Psoas muscle (tissue), 8 donors: ENCODE data around the gene UBE2E1. TPM values are rescaled to one million over a fixed set of nuclear protein-coding genes. Genes with fewer than 3 reads are reported as not detected.

Experiments used
- ATAC-seq, 4 donors: fragments of 200-7000 bp; cut with Tn5 transposase; one replicate each; pipeline ENCODE4 v1.9.1; 2020; ENCODE audit warnings: moderate library complexity in 3 of 4, mild to moderate bottlenecking in 2 of 4
- DNase-seq, 2 donors: peaks; one replicate each; pipeline ENCODE4 v3.0.0-alpha.2; 2020
- H3K27ac ChIP-seq: fragments of 200-600 bp; one replicate; pipeline ENCODE4 v1.8.0; 2022
- H3K27me3 ChIP-seq, 3 donors: fragments of 200-600 bp in 1 of 3; one replicate each; pipeline versions ENCODE4 v1.6.1 to v1.8.0; 2013 to 2022; ENCODE audit warnings: low read length in 2 of 3, mild to moderate bottlenecking in 2 of 3, moderate library complexity in 1 of 3; ENCODE audit not compliant: insufficient read depth in 3 of 3
- H3K36me3 ChIP-seq, 2 donors: fragments of 200-600 bp in 1 of 2; one replicate each; pipeline versions ENCODE4 v1.6.1 to v1.8.0; 2013 to 2022; ENCODE audit warnings: low read depth in 1 of 2, mild to moderate bottlenecking in 1 of 2, moderate library complexity in 1 of 2; ENCODE audit not compliant: insufficient read depth in 1 of 2
- H3K4me1 ChIP-seq: fragments of 200-600 bp; one replicate; pipeline ENCODE4 v1.8.0; 2022
- H3K4me3 ChIP-seq: fragments of 200-600 bp; one replicate; pipeline ENCODE4 v1.8.0; 2022; ENCODE audit warnings: mild to moderate bottlenecking
- H3K9me3 ChIP-seq: fragments of 200-600 bp; one replicate; pipeline ENCODE4 v1.8.0; 2022
- WGBS, 3 donors: extraction: QIAGEN DNeasy Blood & Tissue Kit; methylation state at CpG; one replicate each; pipeline versions ENCODE4 v1.1.6 to v1.1.7; 2013; 5-methylcytosine and 5-hydroxymethylcytosine counted together
- intact Hi-C, 2 donors: fragments of 100-400 bp; cut with DNase I; formaldehyde crosslinking; loops; one replicate each; pipeline versions ENCODE4 v1.11.0 to v1.14.2; 2022
- polyA plus RNA-seq, 3 donors: library from polyadenylated mRNA; stranded (reverse); fragments of 200-250 nt; gene quantifications; one replicate each; pipeline ENCODE4 v1.2.3, GENCODE V29; 2013
- total RNA-seq, 4 donors: library from RNA; stranded (reverse); fragmentation: NEBNext Ultra II Directional in 2 of 4; extraction: Animal tissue kit (Norgen Biotek cat#: 25700) in 2 of 4; gene quantifications; one replicate each; pipeline versions ENCODE4 v1.2.1 to v1.2.4, GENCODE V29; 2021 to 2023
- TF ChIP-seq, protein P1 (sequence below): fragments of 200-600 bp; IDR thresholded peaks from one replicate; pipeline ENCODE4 v1.8.0; 2022; ENCODE audit warnings: antibody characterized with exemption
- donor health status: healthy with polysubstance abuse.
- donor health status: DM: no; HTN: no; CAD: no; lungs with moderate emphysema.
- donor health status: Bipolar disorder and iron deficiency.
- donor health status: healthy.
- donor health status: DM: yes; HTN: yes; CAD: no.
- donor health status: DM: no; HTN: no; CAD: no.
- donor health status: DM: no; HTN: no; CAD: no.
- donor health status: DM: yes; HTN: yes; CAD: no.

Gene UBE2E1
- total and polyA plus RNA-seq, 7 donors = 54.1 to 112 (median 85.9) TPM

GRCh38 chr3:23829242-23829934, 23.6 kb downstream of the UBE2E1 start:
- 71 to 79% (median 76%) methylated on average over 5 of the region's 5 CpGs for whole genome bisulfite sequencing, 3 donors

DNA sequence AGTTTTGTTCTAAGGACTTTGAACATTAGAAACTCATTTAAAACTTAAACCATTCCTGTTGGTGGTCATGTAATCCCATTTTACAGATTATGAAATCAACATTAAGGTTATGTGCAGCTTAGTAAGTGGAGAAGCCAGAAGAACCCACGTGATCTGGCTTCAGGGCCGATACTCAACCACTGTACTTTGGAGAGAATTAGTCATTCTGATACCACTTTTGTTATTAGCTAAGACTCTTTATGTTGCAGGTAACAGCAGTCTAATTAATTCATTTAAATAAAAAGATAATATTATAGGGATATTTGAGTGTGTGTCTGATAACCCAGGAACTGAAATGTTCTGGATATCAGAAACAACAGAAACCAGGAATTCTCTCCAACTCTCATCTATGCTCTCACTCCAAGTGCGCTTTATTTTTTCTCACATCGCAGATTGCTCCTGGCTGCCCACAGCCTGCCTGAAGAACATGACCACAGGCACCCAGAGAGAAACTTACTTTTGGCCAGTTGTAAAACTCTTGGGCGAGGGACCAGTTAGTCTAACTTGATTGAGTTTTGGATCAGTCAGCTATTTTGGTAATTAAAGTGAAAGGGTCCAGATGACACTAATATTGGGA, 25.2 kb downstream of the UBE2E1 start:
- Histone ChIP-seq H3K27me3 (no peaks in the 10 kb centered on the region), H3K36me3 (no peaks in the 10 kb centered on the region), H3K4me3 (no peak overlapping the region), H3K4me1 (peaks cover 62% of the 10 kb centered on the region), H3K9me3 (no peaks in the 10 kb centered on the region), H3K27ac (no peak overlapping the region)
- intact Hi-C loops = loop anchor here in 1 of 2 donors (5.0 kb wide), 1 partner anchor 51 kb away; no protein-coding TSS in a partner anchor
- TF ChIP-seq, protein P1, sequence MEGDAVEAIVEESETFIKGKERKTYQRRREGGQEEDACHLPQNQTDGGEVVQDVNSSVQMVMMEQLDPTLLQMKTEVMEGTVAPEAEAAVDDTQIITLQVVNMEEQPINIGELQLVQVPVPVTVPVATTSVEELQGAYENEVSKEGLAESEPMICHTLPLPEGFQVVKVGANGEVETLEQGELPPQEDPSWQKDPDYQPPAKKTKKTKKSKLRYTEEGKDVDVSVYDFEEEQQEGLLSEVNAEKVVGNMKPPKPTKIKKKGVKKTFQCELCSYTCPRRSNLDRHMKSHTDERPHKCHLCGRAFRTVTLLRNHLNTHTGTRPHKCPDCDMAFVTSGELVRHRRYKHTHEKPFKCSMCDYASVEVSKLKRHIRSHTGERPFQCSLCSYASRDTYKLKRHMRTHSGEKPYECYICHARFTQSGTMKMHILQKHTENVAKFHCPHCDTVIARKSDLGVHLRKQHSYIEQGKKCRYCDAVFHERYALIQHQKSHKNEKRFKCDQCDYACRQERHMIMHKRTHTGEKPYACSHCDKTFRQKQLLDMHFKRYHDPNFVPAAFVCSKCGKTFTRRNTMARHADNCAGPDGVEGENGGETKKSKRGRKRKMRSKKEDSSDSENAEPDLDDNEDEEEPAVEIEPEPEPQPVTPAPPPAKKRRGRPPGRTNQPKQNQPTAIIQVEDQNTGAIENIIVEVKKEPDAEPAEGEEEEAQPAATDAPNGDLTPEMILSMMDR = no peak
- no peak for DNase-seq
- no peak for ATAC-seq
- 70 to 90% (median 74%) methylated on average over 5 of the region's 5 CpGs for WGBS, 3 donors

More at GRCh38 chr3:23829242-23829934, 23.6 kb downstream of the UBE2E1 start:
- peaks cover 55% of the 10 kb centered on the region for H3K4me1 ChIP-seq
- ATAC-seq (no peak), DNase-seq (no peak)
- H3K36me3 ChIP-seq = no peaks in the 10 kb centered on the region
- H3K27me3 ChIP-seq = no peaks in the 10 kb centered on the region
- H3K9me3 ChIP-seq = no peaks in the 10 kb centered on the region
- H3K4me3 ChIP-seq = no peak overlapping the region
- TF ChIP-seq, protein P1 = no peak
- H3K27ac ChIP-seq = no peak overlapping the region
- intact Hi-C loops = no loop called here

- Histone ChIP-seq H3K27ac (no peak overlapping the region), H3K36me3 (no peaks in the 10 kb centered on the region), H3K4me1 (peaks cover 62% of the 10 kb centered on the region), H3K4me3 (no peak overlapping the region), H3K9me3 (no peaks in the 10 kb centered on the region), H3K27me3 (no peaks in the 10 kb centered on the region)
- 90 to 98% (median 97%) methylated on average over 9 of the region's 9 CpGs for WGBS, 3 donors
- intact Hi-C loops = loop anchor here in 1 of 2 donors (5.0 kb wide), 1 partner anchor 51 kb away; no protein-coding TSS in a partner anchor
- no peak for ATAC-seq
- TF ChIP-seq, protein P1 = no peak
- DNase-seq = no peak
These were observed 26.0 kb downstream of the UBE2E1 start for GRCh38 chr3:23831517-23832394.

DNA sequence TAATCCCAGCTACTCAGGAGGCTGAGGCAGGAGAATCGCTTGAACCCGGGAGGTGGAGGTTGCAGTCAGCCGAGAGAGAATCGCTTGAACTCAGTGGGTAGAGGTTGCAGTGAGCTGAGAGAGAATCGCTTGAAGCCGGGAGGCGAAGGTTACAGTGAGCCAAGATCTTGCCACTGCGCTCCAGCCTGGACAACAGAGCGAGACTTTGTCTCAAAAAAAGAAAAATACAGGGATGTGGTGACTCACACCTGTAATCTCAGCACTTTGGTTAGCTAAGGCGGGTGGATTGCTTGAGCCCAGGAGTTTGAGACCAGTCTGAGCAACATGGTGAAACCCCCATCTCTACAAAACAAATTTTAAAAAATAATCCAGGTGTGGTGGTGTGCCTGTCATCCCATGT, 26.8 kb downstream of the UBE2E1 start:
- H3K36me3 ChIP-seq = no peaks in the 10 kb centered on the region
- 95 to 98% (median 97%) methylated on average over 10 of the region's 10 CpGs for WGBS, 3 donors
- no peak overlapping the region for H3K4me3 ChIP-seq
- ATAC-seq (no peak), DNase-seq (no peak)
- H3K9me3 ChIP-seq = no peaks in the 10 kb centered on the region
- no peaks in the 10 kb centered on the region for H3K27me3 ChIP-seq
- intact Hi-C loops = loop anchor here in 1 of 2 donors (5.0 kb wide), 1 partner anchor 50 kb away; no protein-coding TSS in a partner anchor
- no peak overlapping the region for H3K27ac ChIP-seq
- peaks cover 62% of the 10 kb centered on the region for H3K4me1 ChIP-seq
- TF ChIP-seq, protein P1 = no peak
